Subcutaneous abdominal adipose tissue (tissue), 5 donors: ENCODE data around the gene NAP1L5.
A peak's percentile ranks its signal among the peaks of the same experiment; 100 is the strongest.

Source experiments
- H3K27ac ChIP-seq: one replicate; pipeline ENCODE4 v1.7.0; 2013; ENCODE audit warnings: low read depth, mild to moderate bottlenecking, inconsistent platforms, low read length, moderate library complexity
- H3K27me3 ChIP-seq, 5 donors: one replicate each; pipeline ENCODE4 v1.7.0; 2013; ENCODE audit warnings: low read length in 5 of 5, inconsistent platforms in 1 of 5; ENCODE audit not compliant: control insufficient read depth in 5 of 5, insufficient read depth in 4 of 5
- H3K36me3 ChIP-seq, 5 donors: one replicate each; pipeline ENCODE4 v1.7.0; 2013; ENCODE audit warnings: low read length in 5 of 5; ENCODE audit not compliant: control insufficient read depth in 5 of 5, insufficient read depth in 5 of 5
- H3K4me1 ChIP-seq, 5 donors: one replicate each; pipeline ENCODE4 v1.7.0; 2013; ENCODE audit warnings: low read length in 5 of 5, mild to moderate bottlenecking in 3 of 5, moderate library complexity in 1 of 5; ENCODE audit not compliant: control insufficient read depth in 5 of 5, insufficient read depth in 5 of 5
- H3K4me3 ChIP-seq, 5 donors: one replicate each; pipeline ENCODE4 v1.7.0; 2013; ENCODE audit warnings: low read length in 5 of 5, low read depth in 1 of 5
- H3K9ac ChIP-seq, 5 donors: one replicate each; pipeline ENCODE4 v1.7.0; 2013; ENCODE audit warnings: low read length in 5 of 5, mild to moderate bottlenecking in 4 of 5, moderate library complexity in 3 of 5
- H3K9me3 ChIP-seq, 5 donors: one replicate each; pipeline ENCODE4 v1.7.0; 2013; ENCODE audit warnings: low read length in 5 of 5; ENCODE audit not compliant: control insufficient read depth in 5 of 5
- donor health status: healthy.
- donor health status: healthy.
- donor health status: healthy.
- donor health status: healthy.
- donor health status: healthy.

Gene NAP1L5, protein sequence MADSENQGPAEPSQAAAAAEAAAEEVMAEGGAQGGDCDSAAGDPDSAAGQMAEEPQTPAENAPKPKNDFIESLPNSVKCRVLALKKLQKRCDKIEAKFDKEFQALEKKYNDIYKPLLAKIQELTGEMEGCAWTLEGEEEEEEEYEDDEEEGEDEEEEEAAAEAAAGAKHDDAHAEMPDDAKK

GRCh38 chr4:88697588-88698329, at the start of gene NAP1L5:
TSS of gene NAP1L5 (minus strand) at chr4:88697829. CDS start at chr4:88697754, 75 bp downstream.
- Histone ChIP-seq H3K27me3 (no peaks in the 10 kb centered on the region), H3K9ac (peak within 1 kb of the TSS; percentile 26 to 73 (median 48)), H3K4me3 (peak within 1 kb of the TSS; percentile 62 to 82 (median 74)), H3K9me3 (no peaks in the 10 kb centered on the region), H3K36me3 (peaks cover 3 to 16% (median 4%) of the 10 kb centered on the region in 5 donors), H3K27ac (peak within 1 kb of the TSS; percentile 41), H3K4me1 (peaks cover 0 to 10% (median 4%) of the 10 kb centered on the region in 5 donors)

GRCh38 chr4:88747351-88747750, 49.7 kb upstream of the NAP1L5 start:
- Histone ChIP-seq H3K27ac (no peak overlapping the region), H3K36me3 (peaks cover 67 to 97% (median 74%) of the 10 kb centered on the region in 5 donors)

DNA sequence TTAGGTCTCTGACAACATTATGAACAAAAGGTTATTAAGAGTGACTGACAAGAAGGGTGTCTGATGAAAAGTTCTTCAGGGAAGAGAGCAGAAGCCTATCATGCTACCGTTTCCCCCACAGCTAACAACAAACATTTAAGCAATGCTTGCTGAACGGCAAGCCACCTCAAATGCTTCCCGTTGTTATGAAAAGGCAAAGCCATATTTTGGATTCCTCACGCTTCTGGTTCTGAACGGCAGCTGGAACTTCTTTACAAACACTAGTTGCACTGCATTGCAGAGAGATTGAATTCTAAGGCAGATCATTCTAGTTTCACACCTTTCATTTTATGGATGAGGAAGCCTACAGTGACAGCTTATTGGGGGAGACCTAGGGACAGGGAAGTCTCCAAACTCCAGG, 48.6 kb upstream of the NAP1L5 start:
- no peaks in the 10 kb centered on the region for H3K9me3 ChIP-seq
- H3K36me3 ChIP-seq, result peaks cover 71 to 97% (median 79%) of the 10 kb centered on the region in 5 donors
- peak overlapping the region; percentile 79 for H3K27ac ChIP-seq
- H3K4me3 ChIP-seq, result no peak overlapping the region
- H3K4me1 ChIP-seq, result peaks cover 3 to 24% (median 17%) of the 10 kb centered on the region in 5 donors
- H3K9ac ChIP-seq, result peak overlapping the region in 1 of 5 donors; percentile 28
- no peaks in the 10 kb centered on the region for H3K27me3 ChIP-seq

More at GRCh38 chr4:88747351-88747750, 49.7 kb upstream of the NAP1L5 start:
- H3K4me3 ChIP-seq, result no peak overlapping the region
- H3K27me3 ChIP-seq, result no peaks in the 10 kb centered on the region
- peaks cover 3 to 30% (median 25%) of the 10 kb centered on the region in 5 donors for H3K4me1 ChIP-seq
- H3K9ac ChIP-seq, result no peak overlapping the region
- no peaks in the 10 kb centered on the region for H3K9me3 ChIP-seq

GRCh38 chr4:88745581-88746163, 48.0 kb upstream of the NAP1L5 start:
- Histone ChIP-seq H3K9me3 (no peaks in the 10 kb centered on the region), H3K27me3 (no peaks in the 10 kb centered on the region), H3K4me3 (no peak overlapping the region), H3K4me1 (peaks cover 3 to 24% (median 17%) of the 10 kb centered on the region in 5 donors), H3K27ac (peak overlapping the region; percentile 79), H3K9ac (no peak overlapping the region), H3K36me3 (peaks cover 75 to 98% (median 81%) of the 10 kb centered on the region in 5 donors)

GRCh38 chr4:88745175-88745574, 47.5 kb upstream of the NAP1L5 start:
- Histone ChIP-seq H3K9me3 (no peaks in the 10 kb centered on the region), H3K27me3 (no peaks in the 10 kb centered on the region), H3K9ac (no peak overlapping the region), H3K36me3 (peaks cover 75 to 98% (median 81%) of the 10 kb centered on the region in 5 donors), H3K4me1 (peaks cover 3 to 24% (median 19%) of the 10 kb centered on the region in 5 donors), H3K27ac (peak overlapping the region; percentile 79), H3K4me3 (no peak overlapping the region)

- Histone ChIP-seq H3K9me3 (no peaks in the 10 kb centered on the region), H3K27ac (peak overlapping the region; percentile 79), H3K4me3 (no peak overlapping the region), H3K4me1 (peaks cover 3 to 26% (median 21%) of the 10 kb centered on the region in 5 donors), H3K36me3 (peaks cover 74 to 98% (median 79%) of the 10 kb centered on the region in 5 donors), H3K27me3 (no peaks in the 10 kb centered on the region), H3K9ac (no peak overlapping the region)
Observed at GRCh38 chr4:88744609-88745008, 47.0 kb upstream of the NAP1L5 start.

GRCh38 chr4:88743696-88744095, 46.1 kb upstream of the NAP1L5 start:
- peaks cover 3 to 26% (median 22%) of the 10 kb centered on the region in 5 donors for H3K4me1 ChIP-seq
- H3K9me3 ChIP-seq, result no peaks in the 10 kb centered on the region
- H3K27me3 ChIP-seq, result no peaks in the 10 kb centered on the region
- H3K27ac ChIP-seq, result peak overlapping the region; percentile 3
- no peak overlapping the region for H3K9ac ChIP-seq
- peaks cover 71 to 95% (median 73%) of the 10 kb centered on the region in 5 donors for H3K36me3 ChIP-seq
- H3K4me3 ChIP-seq, result no peak overlapping the region

- Histone ChIP-seq H3K36me3 (peaks cover 67 to 96% (median 75%) of the 10 kb centered on the region in 5 donors), H3K4me3 (no peak overlapping the region), H3K4me1 (peaks cover 3 to 34% (median 34%) of the 10 kb centered on the region in 5 donors), H3K27ac (no peak overlapping the region), H3K27me3 (no peaks in the 10 kb centered on the region), H3K9me3 (no peaks in the 10 kb centered on the region), H3K9ac (no peak overlapping the region)
Observed at GRCh38 chr4:88742561-88742960, 44.9 kb upstream of the NAP1L5 start.

DNA sequence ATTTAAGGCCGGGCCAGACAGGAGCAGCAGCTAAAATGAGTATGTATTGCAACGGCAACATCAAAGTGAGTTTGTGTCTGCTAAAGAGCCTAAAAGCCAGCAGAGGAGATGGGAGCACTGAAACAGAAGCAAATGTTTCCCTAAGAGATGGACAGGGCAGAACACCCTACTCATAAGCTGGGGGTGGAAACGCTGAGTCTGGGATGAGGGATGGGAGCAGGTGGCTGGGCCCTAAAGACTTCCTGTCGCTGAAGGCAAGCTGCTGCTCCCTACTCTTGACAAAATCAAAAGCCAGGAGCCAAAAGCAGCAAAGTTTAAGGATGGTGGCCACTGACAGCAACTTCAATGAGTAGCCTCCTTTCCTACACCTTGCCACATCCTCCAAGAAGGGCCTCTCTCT, 40.6 kb upstream of the NAP1L5 start:
- H3K36me3 ChIP-seq, result peaks cover 41 to 87% (median 56%) of the 10 kb centered on the region in 5 donors
- H3K4me1 ChIP-seq, result peaks cover 0 to 49% (median 24%) of the 10 kb centered on the region in 5 donors
- H3K9ac ChIP-seq, result no peak overlapping the region
- H3K9me3 ChIP-seq, result no peaks in the 10 kb centered on the region
- no peak overlapping the region for H3K4me3 ChIP-seq
- peak overlapping the region; percentile 53 for H3K27ac ChIP-seq
- H3K27me3 ChIP-seq, result no peaks in the 10 kb centered on the region
